Right lobe of liver (tissue), 4 donors: ENCODE results near the gene ODC1.

Source experiments
- CTCF ChIP-seq, 4 donors: fragments of 200-600 bp in 3 of 4; fragments of 450-650 bp in 1 of 4; IDR thresholded peaks; one replicate each; pipeline versions ENCODE4 v1.5.1 to v1.8.0; 2016 to 2022; ENCODE audit warnings: antibody characterized with exemption in 4 of 4, mild to moderate bottlenecking in 2 of 4
- POLR2A ChIP-seq: fragments of 450-650 bp; IDR thresholded peaks from one replicate; pipeline ENCODE4 v1.6.1; 2017; ENCODE audit warnings: antibody characterized with exemption, mild to moderate bottlenecking
- donor health status: DM: no; HTN: no; CAD: no.
- donor health status: DM: no; HTN: no; CAD: no.
- donor health status: DM: no; HTN: yes; CAD: no.

- TF ChIP-seq CTCF (IDR thresholded peaks at IDR 0.05): no peak
- no peak for TF ChIP-seq POLR2A
Observed at GRCh38 chr2:10438688-10439087, 9.4 kb downstream of the ODC1 start.
